Measurements from ENCODE around the gene GRAP. TPM values are rescaled to one million over a fixed set of nuclear protein-coding genes. Genes with fewer than 3 reads are reported as not detected.

Gene GRAP
- total and polyA plus RNA-seq, 2 experiments from 2014 or later, result 0.24 TPM; not detected in 1

GRCh38 chr17:19018600-19018950 is 28.2 kb downstream of the GRAP start:
- Histone ChIP-seq H3K27me3 (ENCODE audit: insufficient read depth) (no peaks in the 10 kb centered on the region), H4K20me1 (replicated peaks; ENCODE audit: insufficient read depth) (no peaks in the 10 kb centered on the region), H3K4me3 (no peak overlapping the region), H3K4me2 (no peak overlapping the region), H3K79me2 (replicated peaks; ENCODE audit: insufficient read depth) (no peaks in the 10 kb centered on the region), H2AFZ (no peak overlapping the region), H3K27ac (ENCODE audit: low read depth) (no peak overlapping the region), H3K36me3 (ENCODE audit: insufficient read depth) (no peaks in the 10 kb centered on the region), H3K9me2 (ENCODE audit: insufficient read depth) (no peaks in the 10 kb centered on the region), H3F3A (replicated peaks; ENCODE audit: low read depth) (no peaks in the 10 kb centered on the region), H3K4me1 (ENCODE audit: insufficient read depth) (no peaks in the 10 kb centered on the region)
- DNase-seq (ENCODE audit: low spot score), result no peak
- no peak for TF ChIP-seq EZH2phosphoT487 (IDR thresholded peaks at IDR 0.05; ENCODE audit: unreplicated experiment)
- no peak for TF ChIP-seq ZNF331 (CRISPR knock-in tag; IDR thresholded peaks at IDR 0.05; ENCODE audit: low read depth)
- TF ChIP-seq CREB1 (CRISPR knock-in tag; IDR thresholded peaks at IDR 0.05; ENCODE audit: low read depth), result no peak
- TF ChIP-seq JUNB (IDR thresholded peaks at IDR 0.05; ENCODE audit: unreplicated experiment), result no peak
- no peak for TF ChIP-seq ETS1 (IDR thresholded peaks at IDR 0.05)
- TF ChIP-seq EZH2 (IDR thresholded peaks at IDR 0.05; ENCODE audit: low read depth, unreplicated experiment), result no peak
- no peak for TF ChIP-seq REST (IDR thresholded peaks at IDR 0.05; ENCODE audit: unreplicated experiment)
- TF ChIP-seq NANOG (IDR thresholded peaks at IDR 0.05; ENCODE audit: borderline replicate concordance), result no peak
- no peak for TF ChIP-seq CTCF (conservative IDR thresholded peaks at IDR 0.05; ENCODE audit: low read depth in 2 of 2)
- no peak for TF ChIP-seq ZNF114 (CRISPR knock-in tag; IDR thresholded peaks at IDR 0.05)
- TF ChIP-seq, protein P1, sequence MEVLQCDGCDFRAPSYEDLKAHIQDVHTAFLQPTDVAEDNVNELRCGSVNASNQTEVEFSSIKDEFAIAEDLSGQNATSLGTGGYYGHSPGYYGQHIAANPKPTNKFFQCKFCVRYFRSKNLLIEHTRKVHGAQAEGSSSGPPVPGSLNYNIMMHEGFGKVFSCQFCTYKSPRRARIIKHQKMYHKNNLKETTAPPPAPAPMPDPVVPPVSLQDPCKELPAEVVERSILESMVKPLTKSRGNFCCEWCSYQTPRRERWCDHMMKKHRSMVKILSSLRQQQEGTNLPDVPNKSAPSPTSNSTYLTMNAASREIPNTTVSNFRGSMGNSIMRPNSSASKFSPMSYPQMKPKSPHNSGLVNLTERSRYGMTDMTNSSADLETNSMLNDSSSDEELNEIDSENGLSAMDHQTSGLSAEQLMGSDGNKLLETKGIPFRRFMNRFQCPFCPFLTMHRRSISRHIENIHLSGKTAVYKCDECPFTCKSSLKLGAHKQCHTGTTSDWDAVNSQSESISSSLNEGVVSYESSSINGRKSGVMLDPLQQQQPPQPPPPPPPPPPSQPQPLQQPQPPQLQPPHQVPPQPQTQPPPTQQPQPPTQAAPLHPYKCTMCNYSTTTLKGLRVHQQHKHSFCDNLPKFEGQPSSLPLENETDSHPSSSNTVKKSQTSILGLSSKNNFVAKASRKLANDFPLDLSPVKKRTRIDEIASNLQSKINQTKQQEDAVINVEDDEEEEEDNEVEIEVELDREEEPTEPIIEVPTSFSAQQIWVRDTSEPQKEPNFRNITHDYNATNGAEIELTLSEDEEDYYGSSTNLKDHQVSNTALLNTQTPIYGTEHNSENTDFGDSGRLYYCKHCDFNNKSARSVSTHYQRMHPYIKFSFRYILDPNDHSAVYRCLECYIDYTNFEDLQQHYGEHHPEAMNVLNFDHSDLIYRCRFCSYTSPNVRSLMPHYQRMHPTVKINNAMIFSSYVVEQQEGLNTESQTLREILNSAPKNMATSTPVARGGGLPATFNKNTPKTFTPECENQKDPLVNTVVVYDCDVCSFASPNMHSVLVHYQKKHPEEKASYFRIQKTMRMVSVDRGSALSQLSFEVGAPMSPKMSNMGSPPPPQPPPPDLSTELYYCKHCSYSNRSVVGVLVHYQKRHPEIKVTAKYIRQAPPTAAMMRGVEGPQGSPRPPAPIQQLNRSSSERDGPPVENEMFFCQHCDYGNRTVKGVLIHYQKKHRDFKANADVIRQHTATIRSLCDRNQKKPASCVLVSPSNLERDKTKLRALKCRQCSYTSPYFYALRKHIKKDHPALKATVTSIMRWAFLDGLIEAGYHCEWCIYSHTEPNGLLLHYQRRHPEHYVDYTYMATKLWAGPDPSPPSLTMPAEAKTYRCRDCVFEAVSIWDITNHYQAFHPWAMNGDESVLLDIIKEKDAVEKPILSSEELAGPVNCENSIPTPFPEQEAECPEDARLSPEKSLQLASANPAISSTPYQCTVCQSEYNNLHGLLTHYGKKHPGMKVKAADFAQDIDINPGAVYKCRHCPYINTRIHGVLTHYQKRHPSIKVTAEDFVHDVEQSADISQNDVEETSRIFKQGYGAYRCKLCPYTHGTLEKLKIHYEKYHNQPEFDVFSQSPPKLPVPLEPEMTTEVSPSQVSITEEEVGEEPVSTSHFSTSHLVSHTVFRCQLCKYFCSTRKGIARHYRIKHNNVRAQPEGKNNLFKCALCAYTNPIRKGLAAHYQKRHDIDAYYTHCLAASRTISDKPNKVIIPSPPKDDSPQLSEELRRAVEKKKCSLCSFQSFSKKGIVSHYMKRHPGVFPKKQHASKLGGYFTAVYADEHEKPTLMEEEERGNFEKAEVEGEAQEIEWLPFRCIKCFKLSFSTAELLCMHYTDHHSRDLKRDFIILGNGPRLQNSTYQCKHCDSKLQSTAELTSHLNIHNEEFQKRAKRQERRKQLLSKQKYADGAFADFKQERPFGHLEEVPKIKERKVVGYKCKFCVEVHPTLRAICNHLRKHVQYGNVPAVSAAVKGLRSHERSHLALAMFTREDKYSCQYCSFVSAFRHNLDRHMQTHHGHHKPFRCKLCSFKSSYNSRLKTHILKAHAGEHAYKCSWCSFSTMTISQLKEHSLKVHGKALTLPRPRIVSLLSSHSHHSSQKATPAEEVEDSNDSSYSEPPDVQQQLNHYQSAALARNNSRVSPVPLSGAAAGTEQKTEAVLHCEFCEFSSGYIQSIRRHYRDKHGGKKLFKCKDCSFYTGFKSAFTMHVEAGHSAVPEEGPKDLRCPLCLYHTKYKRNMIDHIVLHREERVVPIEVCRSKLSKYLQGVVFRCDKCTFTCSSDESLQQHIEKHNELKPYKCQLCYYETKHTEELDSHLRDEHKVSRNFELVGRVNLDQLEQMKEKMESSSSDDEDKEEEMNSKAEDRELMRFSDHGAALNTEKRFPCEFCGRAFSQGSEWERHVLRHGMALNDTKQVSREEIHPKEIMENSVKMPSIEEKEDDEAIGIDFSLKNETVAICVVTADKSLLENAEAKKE (CRISPR knock-in tag; IDR thresholded peaks at IDR 0.05), result no peak
- no peak for TF ChIP-seq POLR2AphosphoS5 (IDR thresholded peaks at IDR 0.05; ENCODE audit: low read depth)
- peaks cover 8% of the 10 kb centered on the region for H3K4me1 Mint-ChIP-seq
- no peak overlapping the region for H3K4me3 Mint-ChIP-seq
- ATAC-seq, result no peak
- H3K27ac Mint-ChIP-seq, result no peak overlapping the region
- H3K9me3 Mint-ChIP-seq, result no peaks in the 10 kb centered on the region
- H3K36me3 Mint-ChIP-seq (ENCODE audit: low read depth), result no peaks in the 10 kb centered on the region
- peaks cover 4% of the 10 kb centered on the region for H3K27me3 Mint-ChIP-seq (ENCODE audit: insufficient read depth, low read depth, poor library complexity)

Data from GM23338 (cell line).